ENCODE results near the gene NLRP9.

Gene NLRP9

GRCh38 chr19:55687281-55688201 lies 50.7 kb downstream of the NLRP9 start:
- DNase-seq (ENCODE audit: low read depth in 2 of 2) = no peak

- DNase-seq (ENCODE audit: low read depth in 2 of 2) = no peak
These were observed 51.7 kb downstream of the NLRP9 start for GRCh38 chr19:55686311-55687050.

- no peak for DNase-seq (ENCODE audit: low read depth in 2 of 2)
These were observed 52.4 kb downstream of the NLRP9 start for GRCh38 chr19:55685776-55686175.

GRCh38 chr19:55684946-55685681 lies 53.1 kb downstream of the NLRP9 start:
- no peak for DNase-seq (ENCODE audit: low read depth in 2 of 2)

GRCh38 chr19:55683449-55684261 lies 54.5 kb downstream of the NLRP9 start:
- no peak for DNase-seq (ENCODE audit: low read depth in 2 of 2)

- no peak for DNase-seq (ENCODE audit: low read depth in 2 of 2)
These were observed 56.8 kb downstream of the NLRP9 start for GRCh38 chr19:55681131-55682092.

- DNase-seq (ENCODE audit: low read depth in 2 of 2) = no peak
These were observed 57.7 kb downstream of the NLRP9 start for GRCh38 chr19:55680339-55681130.

GRCh38 chr19:55679343-55680257 lies 58.6 kb downstream of the NLRP9 start:
- DNase-seq (ENCODE audit: low read depth in 2 of 2) = no peak

- no peak for DNase-seq (ENCODE audit: low read depth in 2 of 2)
These were observed 60.0 kb downstream of the NLRP9 start for GRCh38 chr19:55678121-55678671.

- DNase-seq (ENCODE audit: low read depth in 2 of 2) = no peak
These were observed 60.6 kb downstream of the NLRP9 start for GRCh38 chr19:55677572-55678028.

GRCh38 chr19:55676889-55677505 lies 61.2 kb downstream of the NLRP9 start:
- no peak for DNase-seq (ENCODE audit: low read depth in 2 of 2)

- DNase-seq (ENCODE audit: low read depth in 2 of 2) = no peak
These were observed 61.8 kb downstream of the NLRP9 start for GRCh38 chr19:55676383-55676782.

- DNase-seq (ENCODE audit: low read depth in 2 of 2) = no peak
These were observed 62.4 kb downstream of the NLRP9 start for GRCh38 chr19:55675661-55676354.

- DNase-seq (ENCODE audit: low read depth in 2 of 2) = peak; percentile 95 to 96
These were observed 63.2 kb downstream of the NLRP9 start, which contains the start of gene EPN1 for GRCh38 chr19:55674841-55675660. Gene EPN1 (plus strand): TSS chr19:55675226. CDS start chr19:55678628, 3,402 bp downstream.

- no peak for DNase-seq (ENCODE audit: low read depth in 2 of 2)
These were observed 63.8 kb downstream of the NLRP9 start for GRCh38 chr19:55674459-55674840.

- no peak for DNase-seq (ENCODE audit: low read depth in 2 of 2)
These were observed 64.3 kb downstream of the NLRP9 start for GRCh38 chr19:55673889-55674288.
